ENCODE data around the gene FNDC11. TPM values are rescaled to one million over a fixed set of nuclear protein-coding genes. Genes with fewer than 3 reads are reported as not detected.
A peak's percentile ranks its signal among the peaks of the same experiment; 100 is the strongest.

The FNDC11 gene
- polyA plus RNA-seq, 4 donors: 0.22 to 0.25 TPM; not detected in 2

- no peak for FAIRE-seq
- Histone ChIP-seq H3K27me3 (ENCODE audit: control insufficient read depth in 3 of 3, insufficient read depth in 3 of 3, low read length in 3 of 3) (peaks cover 0 to 6% (median 0%) of the 10 kb centered on the region in 3 donors), H3K9me3 (ENCODE audit: control insufficient read depth in 2 of 2, insufficient read depth in 1 of 2, low read depth in 1 of 2, low read length in 1 of 2) (no peaks in the 10 kb centered on the region), H3K4me1 (ENCODE audit: control insufficient read depth in 3 of 3, insufficient read depth in 2 of 3, low read depth in 1 of 3, low read length in 2 of 3) (peaks cover 0 to 12% (median 3%) of the 10 kb centered on the region in 3 donors), H3K27ac (ENCODE audit: low read depth in 1 of 3, low read length in 2 of 3) (peak overlapping the region in 2 of 3 donors; percentile 43 to 80), H3K36me3 (ENCODE audit: control insufficient read depth in 3 of 3, insufficient read depth in 2 of 3, low read depth in 1 of 3, low read length in 3 of 3) (peaks cover 2 to 16% (median 4%) of the 10 kb centered on the region in 3 donors), H3K4me3 (ENCODE audit: low read depth in 1 of 3, low read length in 3 of 3) (peak overlapping the region; percentile 3 to 90 (median 68))
- peak in 1 of 2 donors; percentile 33 for DNase-seq
- WGBS, 3 donors: 81 to 86% (median 86%) methylated on average over 26 to 34 of the region's 34 CpGs
Observed at GRCh38 chr20:63572788-63573646, 19.1 kb downstream of the FNDC11 start.

- Histone ChIP-seq H3K4me1 (ENCODE audit: control insufficient read depth in 3 of 3, insufficient read depth in 2 of 3, low read depth in 1 of 3, low read length in 2 of 3) (peaks cover 0 to 12% (median 3%) of the 10 kb centered on the region in 3 donors), H3K27me3 (ENCODE audit: control insufficient read depth in 3 of 3, insufficient read depth in 3 of 3, low read length in 3 of 3) (peaks cover 0 to 6% (median 0%) of the 10 kb centered on the region in 3 donors), H3K27ac (ENCODE audit: low read depth in 1 of 3, low read length in 2 of 3) (peak overlapping the region; percentile 43 to 80 (median 57)), H3K4me3 (ENCODE audit: low read depth in 1 of 3, low read length in 3 of 3) (peak overlapping the region; percentile 68 to 93 (median 90)), H3K9me3 (ENCODE audit: control insufficient read depth in 2 of 2, insufficient read depth in 1 of 2, low read depth in 1 of 2, low read length in 1 of 2) (no peaks in the 10 kb centered on the region), H3K36me3 (ENCODE audit: control insufficient read depth in 3 of 3, insufficient read depth in 2 of 3, low read depth in 1 of 3, low read length in 3 of 3) (peaks cover 2 to 14% (median 4%) of the 10 kb centered on the region in 3 donors)
- 0 to 2% (median 1%) methylated on average over 15 to 24 of the region's 24 CpGs for WGBS, 3 donors
- DNase-seq (peak in 1 of 2 donors; percentile 51), FAIRE-seq (no peak)
Observed at GRCh38 chr20:63573647-63574131, 19.7 kb downstream of the FNDC11 start.

- Histone ChIP-seq H3K36me3 (ENCODE audit: control insufficient read depth in 3 of 3, insufficient read depth in 2 of 3, low read depth in 1 of 3, low read length in 3 of 3) (peaks cover 2 to 14% (median 4%) of the 10 kb centered on the region in 3 donors), H3K4me3 (ENCODE audit: low read depth in 1 of 3, low read length in 3 of 3) (peak within 1 kb of the TSS; percentile 68 to 93 (median 90)), H3K9me3 (ENCODE audit: control insufficient read depth in 2 of 2, insufficient read depth in 1 of 2, low read depth in 1 of 2, low read length in 1 of 2) (no peaks in the 10 kb centered on the region), H3K27ac (ENCODE audit: low read depth in 1 of 3, low read length in 2 of 3) (peak within 1 kb of the TSS; percentile 43 to 80 (median 57)), H3K4me1 (ENCODE audit: control insufficient read depth in 3 of 3, insufficient read depth in 2 of 3, low read depth in 1 of 3, low read length in 2 of 3) (peaks cover 0 to 12% (median 3%) of the 10 kb centered on the region in 3 donors), H3K27me3 (ENCODE audit: control insufficient read depth in 3 of 3, insufficient read depth in 3 of 3, low read length in 3 of 3) (peaks cover 0 to 9% (median 0%) of the 10 kb centered on the region in 3 donors)
- 4 to 6% (median 4%) methylated on average over 33 to 40 of the region's 40 CpGs for WGBS, 3 donors
- DNase-seq (peak; percentile 82 to 88), FAIRE-seq (no peak)
Observed at GRCh38 chr20:63574156-63574828, 20.3 kb downstream of the FNDC11 start, which contains the start of gene HELZ2. Gene HELZ2 (minus strand): TSS chr20:63574239. CDS start chr20:63572385, 1,854 bp downstream.

- H3K4me3 ChIP-seq (ENCODE audit: low read depth in 1 of 3, low read length in 3 of 3): no peak overlapping the region
- 45 to 66% (median 53%) methylated on average over 28 of the region's 28 CpGs for WGBS, 3 donors
Observed at GRCh38 chr20:63574829-63575743, 21.1 kb downstream of the FNDC11 start.

GRCh38 chr20:63576311-63576710, 22.4 kb downstream of the FNDC11 start:
- Histone ChIP-seq H3K27ac (ENCODE audit: low read depth in 1 of 3, low read length in 2 of 3) (no peak overlapping the region), H3K4me3 (ENCODE audit: low read depth in 1 of 3, low read length in 3 of 3) (no peak overlapping the region), H3K36me3 (ENCODE audit: control insufficient read depth in 3 of 3, insufficient read depth in 2 of 3, low read depth in 1 of 3, low read length in 3 of 3) (peaks cover 2 to 12% (median 4%) of the 10 kb centered on the region in 3 donors), H3K4me1 (ENCODE audit: control insufficient read depth in 3 of 3, insufficient read depth in 2 of 3, low read depth in 1 of 3, low read length in 2 of 3) (peaks cover 0 to 12% (median 3%) of the 10 kb centered on the region in 3 donors), H3K27me3 (ENCODE audit: control insufficient read depth in 3 of 3, insufficient read depth in 3 of 3, low read length in 3 of 3) (peaks cover 0 to 23% (median 0%) of the 10 kb centered on the region in 3 donors), H3K9me3 (ENCODE audit: control insufficient read depth in 2 of 2, insufficient read depth in 1 of 2, low read depth in 1 of 2, low read length in 1 of 2) (no peaks in the 10 kb centered on the region)
- DNase-seq: no peak
- no peak for FAIRE-seq
- WGBS, 3 donors: 59 to 81% (median 60%) methylated on average over 7 of the region's 7 CpGs

More at GRCh38 chr20:63574829-63575743, 21.1 kb downstream of the FNDC11 start:
- FAIRE-seq (no peak), DNase-seq (no peak)
- Histone ChIP-seq H3K4me1 (ENCODE audit: control insufficient read depth in 3 of 3, insufficient read depth in 2 of 3, low read depth in 1 of 3, low read length in 2 of 3) (peaks cover 0 to 12% (median 3%) of the 10 kb centered on the region in 3 donors), H3K36me3 (ENCODE audit: control insufficient read depth in 3 of 3, insufficient read depth in 2 of 3, low read depth in 1 of 3, low read length in 3 of 3) (peaks cover 2 to 14% (median 4%) of the 10 kb centered on the region in 3 donors), H3K27ac (ENCODE audit: low read depth in 1 of 3, low read length in 2 of 3) (peak overlapping the region in 1 of 3 donors; percentile 1), H3K9me3 (ENCODE audit: control insufficient read depth in 2 of 2, insufficient read depth in 1 of 2, low read depth in 1 of 2, low read length in 1 of 2) (no peaks in the 10 kb centered on the region), H3K27me3 (ENCODE audit: control insufficient read depth in 3 of 3, insufficient read depth in 3 of 3, low read length in 3 of 3) (peaks cover 0 to 14% (median 0%) of the 10 kb centered on the region in 3 donors)

GRCh38 chr20:63577317-63577894, 23.4 kb downstream of the FNDC11 start:
- Histone ChIP-seq H3K4me1 (ENCODE audit: control insufficient read depth in 3 of 3, insufficient read depth in 2 of 3, low read depth in 1 of 3, low read length in 2 of 3) (peaks cover 0 to 12% (median 3%) of the 10 kb centered on the region in 3 donors), H3K27ac (ENCODE audit: low read depth in 1 of 3, low read length in 2 of 3) (no peak overlapping the region), H3K27me3 (ENCODE audit: control insufficient read depth in 3 of 3, insufficient read depth in 3 of 3, low read length in 3 of 3) (peaks cover 0 to 23% (median 0%) of the 10 kb centered on the region in 3 donors), H3K9me3 (ENCODE audit: control insufficient read depth in 2 of 2, insufficient read depth in 1 of 2, low read depth in 1 of 2, low read length in 1 of 2) (no peaks in the 10 kb centered on the region), H3K36me3 (ENCODE audit: control insufficient read depth in 3 of 3, insufficient read depth in 2 of 3, low read depth in 1 of 3, low read length in 3 of 3) (peaks cover 0 to 6% (median 1%) of the 10 kb centered on the region in 3 donors), H3K4me3 (ENCODE audit: low read depth in 1 of 3, low read length in 3 of 3) (no peak overlapping the region)
- 36 to 68% (median 41%) methylated on average over 19 of the region's 19 CpGs for WGBS, 3 donors
- DNase-seq: peak in 1 of 2 donors; percentile 74
- FAIRE-seq: no peak

GRCh38 chr20:63578224-63579016, 24.5 kb downstream of the FNDC11 start:
- FAIRE-seq: no peak
- 46 to 83% (median 54%) methylated on average over 25 to 26 of the region's 26 CpGs for WGBS, 3 donors
- peaks cover 0 to 6% (median 3%) of the 10 kb centered on the region in 3 donors for H3K4me1 ChIP-seq (ENCODE audit: control insufficient read depth in 3 of 3, insufficient read depth in 2 of 3, low read depth in 1 of 3, low read length in 2 of 3)

More at GRCh38 chr20:63578224-63579016, 24.5 kb downstream of the FNDC11 start:
- H3K27me3 ChIP-seq (ENCODE audit: control insufficient read depth in 3 of 3, insufficient read depth in 3 of 3, low read length in 3 of 3): peaks cover 0 to 23% (median 0%) of the 10 kb centered on the region in 3 donors
- DNase-seq: no peak
- no peak overlapping the region for H3K4me3 ChIP-seq (ENCODE audit: low read depth in 1 of 3, low read length in 3 of 3)
- no peaks in the 10 kb centered on the region for H3K9me3 ChIP-seq (ENCODE audit: control insufficient read depth in 2 of 2, insufficient read depth in 1 of 2, low read depth in 1 of 2, low read length in 1 of 2)
- no peak overlapping the region for H3K27ac ChIP-seq (ENCODE audit: low read depth in 1 of 3, low read length in 2 of 3)
- no peaks in the 10 kb centered on the region for H3K36me3 ChIP-seq (ENCODE audit: control insufficient read depth in 3 of 3, insufficient read depth in 2 of 3, low read depth in 1 of 3, low read length in 3 of 3)
